B cell (primary cell): ENCODE data around the gene ACTR5. TPM values are rescaled to one million over a fixed set of nuclear protein-coding genes. Genes with fewer than 3 reads are reported as not detected.

Source experiments
- ATAC-seq: fragments of 200-7000 bp; cut with Tn5 transposase; one replicate; pipeline ENCODE4 v1.10.0; 2021; ENCODE audit warnings: low read depth, mild to moderate bottlenecking, moderate number of reproducible peaks, moderate library complexity
- CTCF ChIA-PET: fragments of 350-600 bp; sonication (Branson Sonifier 250); formaldehyde crosslinking; loops from one replicate; lab custom pipeline; 2021; ENCODE audit warnings: antibody characterized with exemption, inconsistent platforms; lab: Charles Lee
- POLR2A ChIA-PET: fragments of 350-600 bp; sonication (Branson Sonifier 250); formaldehyde crosslinking; loops from one replicate; lab custom pipeline; 2021; ENCODE audit warnings: antibody characterized with exemption; lab: Charles Lee
- DNase-seq: peaks from one replicate; pipeline ENCODE4 v3.0.0; 2013
- H2AFZ ChIP-seq: 2 replicates; pipeline ENCODE4 v1.6.1; 2012; ENCODE audit warnings: mild to moderate bottlenecking, low read depth, low read length; ENCODE audit not compliant: insufficient read depth, poor library complexity, severe bottlenecking
- H3K27ac ChIP-seq, 2 donors: 1 replicate in 1 of 2; 2 replicates in 1 of 2; pipeline ENCODE4 v1.5.1; 2012 to 2013; ENCODE audit warnings: low read length in 2 of 2, mild to moderate bottlenecking in 2 of 2, moderate library complexity in 1 of 2
- H3K27me3 ChIP-seq, 4 experiments: fragments of 200-600 bp in 1 of 4; sonication (generic) in 1 of 4; replicated peaks in 1 of 4; 1 replicate in 2 of 4; 2 replicates in 2 of 4; pipeline versions ENCODE4 v1.6.1 to v1.7.0; 2013 to 2016; ENCODE audit warnings: low read length in 3 of 4, mild to moderate bottlenecking in 2 of 4, mixed read lengths in 1 of 4, moderate library complexity in 1 of 4; ENCODE audit not compliant: insufficient read depth in 4 of 4, control insufficient read depth in 3 of 4; ENCODE audit errors: control extremely low read depth in 1 of 4
- H3K36me3 ChIP-seq, 2 experiments: replicated peaks in 1 of 2; 1 replicate in 1 of 2; 2 replicates in 1 of 2; pipeline versions ENCODE4 v1.6.1 to v1.7.1; 2013; ENCODE audit warnings: low read length in 1 of 2; ENCODE audit not compliant: insufficient read depth in 2 of 2, control insufficient read depth in 1 of 2; ENCODE audit errors: control extremely low read depth in 1 of 2, extremely low read depth in 1 of 2
- H3K4me1 ChIP-seq, 2 donors: fragments of 200-600 bp in 1 of 2; sonication (generic) in 1 of 2; 1 replicate in 1 of 2; 2 replicates in 1 of 2; pipeline versions ENCODE4 v1.5.1 to v1.6.1; 2013 to 2017; ENCODE audit warnings: low read length in 2 of 2; ENCODE audit not compliant: control insufficient read depth in 2 of 2, insufficient read depth in 2 of 2
- H3K4me2 ChIP-seq: replicated peaks from 2 replicates; pipeline ENCODE3; 2012; ENCODE audit warnings: mild to moderate bottlenecking, low read depth, low read length; ENCODE audit not compliant: poor library complexity, severe bottlenecking
- H3K4me3 ChIP-seq, 5 experiments: fragments of 200-600 bp in 1 of 5; sonication (generic) in 1 of 5; 1 replicate in 3 of 5; 2 replicates in 2 of 5; pipeline versions ENCODE4 v1.5.1 to v1.7.0; 2011 to 2016; ENCODE audit warnings: low read length in 4 of 5, mild to moderate bottlenecking in 4 of 5, low read depth in 2 of 5, control low read depth in 1 of 5, moderate library complexity in 1 of 5; ENCODE audit not compliant: insufficient read depth in 1 of 5; ENCODE audit errors: control extremely low read depth in 1 of 5, extremely low read depth in 1 of 5
- H3K79me2 ChIP-seq: fragments of 200-600 bp; sonication (generic); one replicate; pipeline ENCODE4 v1.6.0; 2016; ENCODE audit warnings: low read length; ENCODE audit not compliant: control insufficient read depth, insufficient read depth
- H3K9ac ChIP-seq: fragments of 200-600 bp; sonication (generic); 2 replicates; pipeline ENCODE4 v1.6.1; 2017; ENCODE audit warnings: mild to moderate bottlenecking, low read length, moderate library complexity
- H3K9me3 ChIP-seq, 3 donors: one replicate each; pipeline versions ENCODE4 v1.6.1 to v1.7.1; 2013; ENCODE audit warnings: low read length in 2 of 3; ENCODE audit not compliant: control insufficient read depth in 2 of 3, insufficient read depth in 1 of 3; ENCODE audit errors: control extremely low read depth in 1 of 3
- H4K20me1 ChIP-seq: 2 replicates; pipeline ENCODE4 v1.6.0; 2012; ENCODE audit warnings: mild to moderate bottlenecking, low read length; ENCODE audit not compliant: insufficient read depth, control insufficient read depth, poor library complexity, severe bottlenecking
- H3K27ac Mint-ChIP-seq: one replicate; pipeline ENCODE4 v1.8.0; 2021; ENCODE audit warnings: mixed read lengths
- H3K27me3 Mint-ChIP-seq: one replicate; pipeline ENCODE4 v1.8.0; 2021; ENCODE audit warnings: mixed read lengths
- H3K4me1 Mint-ChIP-seq: one replicate; pipeline ENCODE4 v1.8.0; 2021; ENCODE audit warnings: mixed read lengths
- H3K4me3 Mint-ChIP-seq: one replicate; pipeline ENCODE4 v1.8.0; 2021; ENCODE audit warnings: mixed read lengths
- H3K9me3 Mint-ChIP-seq: one replicate; pipeline ENCODE4 v1.8.0; 2022; ENCODE audit warnings: mixed read lengths; ENCODE audit not compliant: insufficient read depth
- EZH2 ChIP-seq: IDR thresholded peaks from 2 replicates; pipeline ENCODE4 v1.6.1; 2012; ENCODE audit warnings: borderline replicate concordance, low read depth, mild to moderate bottlenecking, moderate library complexity, low read length; ENCODE audit not compliant: insufficient read depth, poor library complexity, severe bottlenecking
- WGBS: methylation state at CpG from one replicate; pipeline ENCODE4 v1.1.5; 2013; ENCODE audit warnings: missing lambda C conversion rate; ENCODE audit not compliant: insufficient coverage; 5-methylcytosine and 5-hydroxymethylcytosine counted together
- intact Hi-C: fragments of 100-400 bp; cut with micrococcal nuclease; formaldehyde crosslinking; loops from one replicate; pipeline ENCODE4 v1.10.0; 2022
- polyA plus RNA-seq: library from polyadenylated mRNA; depleted of rRNA; stranded (reverse); fragments of >200 nt; gene quantifications from 2 replicates; pipeline ENCODE4 v1.2.3, GENCODE V29; 2012
- total RNA-seq, 2 donors: library from RNA; stranded (reverse); fragments of 120-200 nt in 1 of 2; gene quantifications; 1 replicate in 1 of 2; 2 replicates in 1 of 2; pipeline versions ENCODE4 v1.2.3 to v1.2.4, GENCODE V29; 2013 to 2022
- TF ChIP-seq, protein P1 (sequence below): fragments of 200-600 bp; IDR thresholded peaks from one replicate; pipeline ENCODE4 v1.8.0; 2022; ENCODE audit warnings: antibody characterized with exemption, mild to moderate bottlenecking

ACTR5 gene
- total and polyA plus RNA-seq, 2 donors (not counting 1 experiment from before 2014, with no cell fraction given) = 15.4 to 18.0 TPM

DNA sequence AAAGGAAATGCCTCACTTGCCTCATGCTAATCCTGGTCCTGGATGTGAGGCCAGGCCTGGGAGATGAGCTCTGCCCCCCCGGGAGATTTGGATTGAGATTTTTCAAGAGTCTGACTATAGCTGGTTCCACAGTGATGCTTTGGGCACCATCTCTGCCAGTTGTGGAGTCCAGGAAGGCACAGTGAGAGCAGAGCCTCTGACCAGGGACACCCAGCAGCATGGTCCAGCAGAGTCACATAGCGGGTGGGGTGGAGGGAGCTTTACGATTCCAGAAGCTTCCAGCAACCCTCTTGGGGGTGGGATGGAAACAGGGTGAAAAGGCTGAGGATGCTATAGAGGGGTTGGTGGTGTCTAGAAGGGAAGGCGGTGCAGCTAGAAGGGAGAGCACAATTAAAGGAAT lies 15.3 kb upstream of the ACTR5 start:
- H3K27me3 Mint-ChIP-seq = peaks cover 80% of the 10 kb centered on the region
- ChIA-PET CTCF (interaction anchor here (1.2 to 1.7 kb wide), 3 partner anchors 16 to 19 kb away, joined by 3 to 10 read pairs (median 4); partner anchors contain the start of gene ACTR5), POLR2A (no interaction called here)
- intact Hi-C loops = loop anchor here (5.0 kb wide), 1 partner anchor 86 kb away; no protein-coding TSS in a partner anchor
- 83% methylated on average over 2 of the region's 4 CpGs for whole genome bisulfite sequencing
- Histone ChIP-seq H3K4me2 (no peak overlapping the region), H3K27me3 (peaks cover 0 to 81% (median 71%) of the 10 kb centered on the region in 4 experiments), H4K20me1 (no peaks in the 10 kb centered on the region), H3K27ac (no peak overlapping the region), H3K79me2 (no peaks in the 10 kb centered on the region), H3K36me3 (no peaks in the 10 kb centered on the region), H3K4me1 (peaks cover 40 to 56% of the 10 kb centered on the region in 2 donors), H3K4me3 (no peak overlapping the region), H3K9me3 (peaks cover 0 to 40% (median 12%) of the 10 kb centered on the region in 3 donors), H3K9ac (no peak overlapping the region), H2AFZ (no peak overlapping the region)
- no peak overlapping the region for H3K27ac Mint-ChIP-seq
- H3K4me3 Mint-ChIP-seq = no peak overlapping the region
- H3K9me3 Mint-ChIP-seq = no peaks in the 10 kb centered on the region
- H3K4me1 Mint-ChIP-seq = peaks cover 35% of the 10 kb centered on the region
- TF ChIP-seq EZH2 = no peak
- TF ChIP-seq, protein P1, sequence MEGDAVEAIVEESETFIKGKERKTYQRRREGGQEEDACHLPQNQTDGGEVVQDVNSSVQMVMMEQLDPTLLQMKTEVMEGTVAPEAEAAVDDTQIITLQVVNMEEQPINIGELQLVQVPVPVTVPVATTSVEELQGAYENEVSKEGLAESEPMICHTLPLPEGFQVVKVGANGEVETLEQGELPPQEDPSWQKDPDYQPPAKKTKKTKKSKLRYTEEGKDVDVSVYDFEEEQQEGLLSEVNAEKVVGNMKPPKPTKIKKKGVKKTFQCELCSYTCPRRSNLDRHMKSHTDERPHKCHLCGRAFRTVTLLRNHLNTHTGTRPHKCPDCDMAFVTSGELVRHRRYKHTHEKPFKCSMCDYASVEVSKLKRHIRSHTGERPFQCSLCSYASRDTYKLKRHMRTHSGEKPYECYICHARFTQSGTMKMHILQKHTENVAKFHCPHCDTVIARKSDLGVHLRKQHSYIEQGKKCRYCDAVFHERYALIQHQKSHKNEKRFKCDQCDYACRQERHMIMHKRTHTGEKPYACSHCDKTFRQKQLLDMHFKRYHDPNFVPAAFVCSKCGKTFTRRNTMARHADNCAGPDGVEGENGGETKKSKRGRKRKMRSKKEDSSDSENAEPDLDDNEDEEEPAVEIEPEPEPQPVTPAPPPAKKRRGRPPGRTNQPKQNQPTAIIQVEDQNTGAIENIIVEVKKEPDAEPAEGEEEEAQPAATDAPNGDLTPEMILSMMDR = no peak
- DNase-seq (no peak), ATAC-seq (no peak)

DNA sequence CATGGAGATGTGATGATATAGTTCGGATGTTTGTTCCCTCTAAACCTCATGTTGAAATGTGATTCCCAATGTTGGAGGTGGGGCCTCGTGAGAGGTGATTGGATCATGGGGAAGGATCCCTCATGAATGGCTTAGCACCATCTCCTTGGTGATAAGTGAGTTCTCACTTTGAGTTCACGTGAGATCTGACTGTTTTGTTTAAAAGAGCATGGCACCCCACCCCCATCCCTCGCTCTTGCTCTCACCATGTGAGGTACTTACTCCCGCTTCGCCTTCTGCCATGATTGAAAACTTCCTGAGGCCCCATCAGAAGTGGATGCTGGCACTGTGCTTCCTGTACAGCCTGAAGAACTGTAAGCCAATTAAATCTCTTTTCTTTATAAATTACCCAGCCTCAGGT lies 13.1 kb upstream of the ACTR5 start:
- WGBS = 33% methylated on average over 5 of the region's 6 CpGs
- H3K27ac ChIP-seq = no peak overlapping the region
- Mint-ChIP-seq H3K4me3 (no peak overlapping the region), H3K27ac (no peak overlapping the region), H3K27me3 (peaks cover 69% of the 10 kb centered on the region), H3K4me1 (peaks cover 18% of the 10 kb centered on the region), H3K9me3 (no peaks in the 10 kb centered on the region)
- H3K4me2 ChIP-seq = no peak overlapping the region
- no peak overlapping the region for H2AFZ ChIP-seq
- H3K79me2 ChIP-seq = no peaks in the 10 kb centered on the region
- peaks cover 0 to 61% (median 53%) of the 10 kb centered on the region in 4 experiments for H3K27me3 ChIP-seq
- no peak overlapping the region for H3K4me3 ChIP-seq
- no peak overlapping the region for H3K9ac ChIP-seq
- H3K36me3 ChIP-seq = no peaks in the 10 kb centered on the region
- intact Hi-C loops = no loop called here
- ChIA-PET CTCF (interaction anchor here (0.6 kb wide), 1 partner anchor 158 kb away, joined by 4 read pairs; no protein-coding TSS in a partner anchor), POLR2A (no interaction called here)
- peaks cover 0 to 18% (median 0%) of the 10 kb centered on the region in 3 donors for H3K9me3 ChIP-seq
- TF ChIP-seq, protein P1 = no peak
- TF ChIP-seq EZH2 = no peak
- ATAC-seq (no peak), DNase-seq (no peak)
- H3K4me1 ChIP-seq = peaks cover 19 to 34% of the 10 kb centered on the region in 2 donors
- no peaks in the 10 kb centered on the region for H4K20me1 ChIP-seq
